Fibroblast of mammary gland (primary cell): ENCODE measurements around the gene EP400.

Source experiments
- DNase-seq: peaks from one replicate; pipeline ENCODE4 v3.0.0-alpha.2; 2010; ENCODE audit warnings: low read depth
- H3K4me3 ChIP-seq: 2 replicates; pipeline ENCODE4 v1.5.1; 2011; ENCODE audit warnings: low read depth, mild to moderate bottlenecking, low read length, moderate library complexity; ENCODE audit not compliant: control insufficient read depth
- CTCF ChIP-seq: conservative IDR thresholded peaks from 2 replicates; pipeline ENCODE4 v1.5.1; 2011; ENCODE audit warnings: low read depth, low read length, inconsistent platforms; ENCODE audit not compliant: control insufficient read depth, insufficient read depth

The EP400 gene

GRCh38 chr12:132065203-132065602 lies 115.5 kb downstream of the EP400 start:
- DNase-seq = no peak
- TF ChIP-seq CTCF = no peak
- no peak overlapping the region for H3K4me3 ChIP-seq

- TF ChIP-seq CTCF = no peak
- DNase-seq = no peak
- H3K4me3 ChIP-seq = no peak overlapping the region
These were observed 116.0 kb downstream of the EP400 start for GRCh38 chr12:132065609-132066344.

- no peak overlapping the region for H3K4me3 ChIP-seq
- TF ChIP-seq CTCF = no peak
- DNase-seq = no peak
These were observed 116.6 kb downstream of the EP400 start for GRCh38 chr12:132066345-132066685.

GRCh38 chr12:132066749-132067148 lies 117.0 kb downstream of the EP400 start:
- no peak for TF ChIP-seq CTCF
- H3K4me3 ChIP-seq = no peak overlapping the region
- DNase-seq = no peak

- H3K4me3 ChIP-seq = no peak overlapping the region
- TF ChIP-seq CTCF = no peak
- DNase-seq = peak; percentile 40
These were observed 117.4 kb downstream of the EP400 start for GRCh38 chr12:132067182-132067581.

- no peak for TF ChIP-seq CTCF
- no peak overlapping the region for H3K4me3 ChIP-seq
- no peak for DNase-seq
These were observed 118.5 kb downstream of the EP400 start for GRCh38 chr12:132068250-132068649.
